Nephron progenitor cell (in vitro differentiated cells): ENCODE measurements around the gene MSI2.
A peak's percentile ranks its signal among the peaks of the same experiment; 100 is the strongest.

Experiments used
- DNase-seq: peaks from one replicate; pipeline ENCODE4 v3.0.0; 2021
- H3K27ac Mint-ChIP-seq: 2 replicates; pipeline ENCODE4 v1.8.0; 2021; ENCODE audit warnings: mild to moderate bottlenecking, moderate library complexity, mixed read lengths
- H3K27me3 Mint-ChIP-seq: 2 replicates; pipeline ENCODE4 v1.8.0; 2021; ENCODE audit warnings: mild to moderate bottlenecking, low read depth, mixed read lengths; ENCODE audit not compliant: poor library complexity
- H3K36me3 Mint-ChIP-seq: 2 replicates; pipeline ENCODE4 v1.8.0; 2021; ENCODE audit warnings: low read depth, mixed read lengths
- H3K4me1 Mint-ChIP-seq: 2 replicates; pipeline ENCODE4 v1.8.0; 2021; ENCODE audit warnings: mixed read lengths
- H3K4me3 Mint-ChIP-seq: 2 replicates; pipeline ENCODE4 v1.8.0; 2021; ENCODE audit warnings: mild to moderate bottlenecking, moderate library complexity, mixed read lengths
- H3K9me3 Mint-ChIP-seq: 2 replicates; pipeline ENCODE4 v1.8.0; 2021; ENCODE audit warnings: mild to moderate bottlenecking, moderate library complexity, mixed read lengths
- CTCF ChIP-seq: fragments of 200-600 bp; sonication (generic); IDR thresholded peaks from 2 replicates; pipeline ENCODE4 v1.5.0; 2021; ENCODE audit warnings: antibody characterized with exemption

MSI2 gene

GRCh38 chr17:57502811-57503241 lies 246.5 kb downstream of the MSI2 start:
- DNase-seq: no peak
- Mint-ChIP-seq H3K27ac (no peak overlapping the region), H3K36me3 (peaks cover 17% of the 10 kb centered on the region), H3K4me1 (peaks cover 27% of the 10 kb centered on the region), H3K4me3 (no peak overlapping the region), H3K27me3 (no peaks in the 10 kb centered on the region), H3K9me3 (no peaks in the 10 kb centered on the region)
- no peak for TF ChIP-seq CTCF

GRCh38 chr17:57504208-57504607 lies 247.9 kb downstream of the MSI2 start:
- Mint-ChIP-seq H3K9me3 (no peaks in the 10 kb centered on the region), H3K4me3 (peak overlapping the region; percentile 31), H3K4me1 (peaks cover 13% of the 10 kb centered on the region), H3K27ac (no peak overlapping the region), H3K36me3 (peaks cover 16% of the 10 kb centered on the region), H3K27me3 (no peaks in the 10 kb centered on the region)
- DNase-seq: no peak
- no peak for TF ChIP-seq CTCF

GRCh38 chr17:57505841-57506773 lies 249.8 kb downstream of the MSI2 start:
- TF ChIP-seq CTCF: no peak
- H3K36me3 Mint-ChIP-seq: peaks cover 12% of the 10 kb centered on the region
- H3K27ac Mint-ChIP-seq: no peak overlapping the region
- H3K9me3 Mint-ChIP-seq: no peaks in the 10 kb centered on the region
- DNase-seq: no peak
- peaks cover 6% of the 10 kb centered on the region for H3K4me1 Mint-ChIP-seq
- no peaks in the 10 kb centered on the region for H3K27me3 Mint-ChIP-seq
- H3K4me3 Mint-ChIP-seq: no peak overlapping the region

- no peak overlapping the region for H3K4me3 Mint-ChIP-seq
- H3K36me3 Mint-ChIP-seq: peaks cover 12% of the 10 kb centered on the region
- no peak for DNase-seq
- H3K27ac Mint-ChIP-seq: no peak overlapping the region
- H3K4me1 Mint-ChIP-seq: peaks cover 12% of the 10 kb centered on the region
- no peaks in the 10 kb centered on the region for H3K27me3 Mint-ChIP-seq
- no peaks in the 10 kb centered on the region for H3K9me3 Mint-ChIP-seq
- no peak for TF ChIP-seq CTCF
Measured at GRCh38 chr17:57506774-57507127, 250.4 kb downstream of the MSI2 start.

- Mint-ChIP-seq H3K27ac (peak overlapping the region; percentile 66), H3K9me3 (no peaks in the 10 kb centered on the region), H3K4me3 (no peak overlapping the region), H3K4me1 (peaks cover 23% of the 10 kb centered on the region), H3K27me3 (no peaks in the 10 kb centered on the region), H3K36me3 (peaks cover 12% of the 10 kb centered on the region)
- TF ChIP-seq CTCF: no peak
- DNase-seq: no peak
Measured at GRCh38 chr17:57507828-57508227, 251.5 kb downstream of the MSI2 start.

GRCh38 chr17:57508671-57509070 lies 252.3 kb downstream of the MSI2 start:
- Mint-ChIP-seq H3K9me3 (no peaks in the 10 kb centered on the region), H3K27me3 (no peaks in the 10 kb centered on the region), H3K4me1 (peaks cover 31% of the 10 kb centered on the region), H3K4me3 (no peak overlapping the region), H3K27ac (peak overlapping the region; percentile 66), H3K36me3 (peaks cover 14% of the 10 kb centered on the region)
- TF ChIP-seq CTCF: no peak
- DNase-seq: no peak
